22Rv1 (cell line): ENCODE measurements around the gene CCL25.

Source experiments
- H3K27ac ChIP-seq: fragments of 450-650 bp; 2 replicates; pipeline ENCODE4 v1.5.1; 2017
- ZFX ChIP-seq: fragments of 450-650 bp; IDR thresholded peaks from 2 replicates; pipeline ENCODE4 v1.6.1; 2017; ENCODE audit warnings: antibody characterized with exemption, borderline replicate concordance
- TF ChIP-seq, protein P1 (sequence below): fragments of 450-650 bp; IDR thresholded peaks from 2 replicates; pipeline ENCODE4 v1.5.1; 2017; ENCODE audit warnings: mild to moderate bottlenecking

The CCL25 gene

DNA sequence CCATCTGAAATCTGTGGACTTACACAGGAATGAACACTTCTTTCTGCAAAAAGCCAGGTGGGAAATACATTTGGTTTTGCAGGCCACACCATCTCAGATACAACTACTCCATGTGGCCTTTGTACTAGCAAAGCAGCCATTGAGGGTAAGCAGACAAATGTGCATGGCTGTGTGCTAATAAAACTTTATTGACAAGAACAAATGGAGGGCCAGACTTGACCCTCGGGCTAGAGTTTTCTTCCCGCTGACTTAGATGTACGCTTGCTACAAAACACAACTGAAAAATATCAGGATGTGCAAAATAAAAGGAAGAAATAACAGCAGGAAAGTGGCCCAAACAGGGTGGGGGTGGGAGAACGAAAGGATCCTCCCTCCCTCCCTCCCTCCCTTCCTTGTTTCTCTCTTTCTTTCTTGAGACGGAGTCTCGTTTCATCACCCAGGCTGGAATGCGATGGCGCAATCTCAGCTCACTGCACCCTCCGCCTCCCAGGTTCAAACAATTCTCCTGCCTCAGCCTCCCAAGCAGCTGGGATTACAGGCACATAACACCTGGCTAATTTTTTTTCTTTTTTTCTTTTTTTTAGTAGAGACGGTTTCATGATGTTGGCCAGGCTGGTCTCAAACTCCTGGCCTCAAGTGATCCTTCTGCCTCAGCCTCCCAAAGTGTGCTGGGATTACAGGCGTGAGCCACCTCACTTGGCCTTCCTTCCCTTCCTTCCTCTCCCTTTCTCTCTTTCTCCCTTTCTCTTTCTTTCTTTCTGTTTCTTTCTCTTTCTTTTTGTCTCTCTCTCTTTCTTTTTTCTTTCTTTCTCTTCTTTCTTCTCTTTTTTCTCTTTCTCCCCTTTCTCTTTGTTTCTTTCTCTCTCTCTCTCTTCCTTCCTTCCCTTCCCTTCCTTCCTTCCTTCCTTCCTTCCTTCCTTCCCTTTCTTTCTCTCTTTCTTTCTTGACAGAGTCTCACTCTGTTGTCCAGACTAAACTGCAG, 29.3 kb downstream of the CCL25 start:
- no peak overlapping the region for H3K27ac ChIP-seq
- no peak for TF ChIP-seq ZFX
- TF ChIP-seq, protein P1, sequence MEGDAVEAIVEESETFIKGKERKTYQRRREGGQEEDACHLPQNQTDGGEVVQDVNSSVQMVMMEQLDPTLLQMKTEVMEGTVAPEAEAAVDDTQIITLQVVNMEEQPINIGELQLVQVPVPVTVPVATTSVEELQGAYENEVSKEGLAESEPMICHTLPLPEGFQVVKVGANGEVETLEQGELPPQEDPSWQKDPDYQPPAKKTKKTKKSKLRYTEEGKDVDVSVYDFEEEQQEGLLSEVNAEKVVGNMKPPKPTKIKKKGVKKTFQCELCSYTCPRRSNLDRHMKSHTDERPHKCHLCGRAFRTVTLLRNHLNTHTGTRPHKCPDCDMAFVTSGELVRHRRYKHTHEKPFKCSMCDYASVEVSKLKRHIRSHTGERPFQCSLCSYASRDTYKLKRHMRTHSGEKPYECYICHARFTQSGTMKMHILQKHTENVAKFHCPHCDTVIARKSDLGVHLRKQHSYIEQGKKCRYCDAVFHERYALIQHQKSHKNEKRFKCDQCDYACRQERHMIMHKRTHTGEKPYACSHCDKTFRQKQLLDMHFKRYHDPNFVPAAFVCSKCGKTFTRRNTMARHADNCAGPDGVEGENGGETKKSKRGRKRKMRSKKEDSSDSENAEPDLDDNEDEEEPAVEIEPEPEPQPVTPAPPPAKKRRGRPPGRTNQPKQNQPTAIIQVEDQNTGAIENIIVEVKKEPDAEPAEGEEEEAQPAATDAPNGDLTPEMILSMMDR = no peak

DNA sequence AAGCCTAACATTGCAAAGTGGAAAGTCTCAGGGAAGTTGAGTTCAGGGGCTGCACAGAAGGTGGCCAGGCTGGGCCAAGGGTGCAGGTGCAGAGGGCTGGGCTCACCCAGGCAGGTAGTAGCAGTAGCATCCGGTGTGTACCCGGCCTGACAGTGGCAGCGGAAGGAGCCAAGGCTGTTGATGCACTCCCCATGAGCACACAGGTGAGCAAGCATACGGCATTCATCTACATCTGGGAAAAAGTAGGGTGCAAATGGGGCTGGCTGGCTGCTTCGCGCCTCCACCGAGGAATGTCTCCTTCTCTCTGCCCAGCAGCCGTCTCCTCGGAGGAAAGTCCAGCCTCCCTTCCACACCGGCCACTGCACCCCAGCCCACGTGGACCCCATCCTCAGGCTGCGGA, 30.6 kb downstream of the CCL25 start:
- TF ChIP-seq, protein P1 = no peak
- TF ChIP-seq ZFX = no peak

DNA sequence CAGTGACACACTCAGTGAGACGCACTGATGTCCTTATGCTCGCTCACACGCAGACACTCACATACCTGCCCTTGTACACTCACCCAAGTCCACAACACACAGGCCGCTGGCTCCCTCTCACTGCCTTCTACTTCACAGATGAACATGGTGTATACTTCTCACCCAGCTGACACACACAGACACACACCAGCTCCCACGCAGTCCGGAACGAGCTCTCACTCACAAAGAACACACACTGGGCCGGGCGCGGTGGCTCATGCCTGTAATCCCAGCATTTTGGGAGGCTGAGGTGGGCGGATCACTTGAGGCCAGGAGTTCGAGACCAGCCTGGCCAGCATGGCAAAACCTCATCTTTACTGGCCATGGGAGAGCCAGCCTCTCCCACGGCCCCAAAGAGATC, 31.6 kb downstream of the CCL25 start:
- no peak overlapping the region for H3K27ac ChIP-seq
- TF ChIP-seq ZFX = no peak
- TF ChIP-seq, protein P1 = no peak

More for the DNA sequence above, 30.6 kb downstream of the CCL25 start:
- H3K27ac ChIP-seq = no peak overlapping the region

DNA sequence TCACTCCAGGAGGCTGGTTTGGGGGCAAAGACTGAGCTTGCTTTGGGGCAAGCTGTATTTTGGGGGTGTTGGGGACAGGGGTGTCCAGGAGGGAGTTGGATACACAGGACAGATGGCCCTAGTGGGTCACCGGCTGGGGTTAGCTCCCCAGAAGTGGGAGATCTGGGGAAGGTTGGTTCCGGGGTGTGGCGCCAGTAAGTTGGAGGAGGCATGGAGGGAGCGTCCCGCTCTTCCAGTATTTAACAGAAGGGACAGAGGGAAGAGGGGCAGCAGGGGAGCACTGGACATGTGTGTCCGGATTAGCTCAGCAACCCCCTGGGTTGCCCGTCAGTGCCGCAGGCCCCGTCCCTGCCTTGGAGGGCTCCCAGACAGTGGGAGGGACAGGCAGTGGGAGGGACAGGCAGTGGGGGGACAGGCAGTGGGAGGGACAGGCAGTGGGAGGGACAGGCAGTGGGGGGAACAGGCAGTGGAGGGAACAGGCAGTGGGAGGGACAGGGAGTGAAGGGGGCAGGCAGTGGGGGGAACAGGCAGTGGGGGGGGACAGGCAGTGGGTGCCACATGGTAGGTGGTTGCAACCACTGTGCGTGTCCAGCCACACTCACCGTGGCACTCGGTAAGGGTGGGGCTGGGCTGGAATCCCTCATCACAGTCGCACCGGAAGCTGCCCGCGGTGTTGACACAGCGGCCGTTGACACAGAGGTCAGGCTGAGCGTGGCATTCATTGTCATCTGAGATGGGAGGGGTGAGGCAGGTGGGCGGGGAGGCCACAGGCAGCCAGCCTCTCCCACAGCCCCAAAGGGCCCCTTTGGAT, 33.2 kb downstream of the CCL25 start:
- H3K27ac ChIP-seq = no peak overlapping the region
- TF ChIP-seq, protein P1 = no peak
- no peak for TF ChIP-seq ZFX

DNA sequence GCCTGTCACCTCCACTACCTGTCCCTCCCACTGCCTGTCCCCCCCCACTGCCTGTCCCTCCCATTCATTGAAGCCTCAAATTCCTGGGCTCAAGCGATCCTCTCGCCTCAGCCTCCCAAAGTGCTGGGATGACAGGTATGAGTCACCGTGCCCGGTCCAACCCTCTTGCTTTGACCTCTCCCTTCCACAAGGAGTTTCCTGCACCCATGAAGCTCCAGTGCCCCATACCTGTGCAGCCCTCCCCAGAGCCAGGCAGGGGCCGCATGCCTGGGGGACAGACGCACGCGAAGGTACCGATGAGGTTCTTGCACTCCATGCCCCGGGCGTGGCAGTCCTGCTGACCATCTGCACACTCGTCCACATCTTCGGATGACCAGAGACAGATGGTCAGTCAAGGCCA, 34.3 kb downstream of the CCL25 start:
- TF ChIP-seq, protein P1 = no peak
- no peak for TF ChIP-seq ZFX

DNA sequence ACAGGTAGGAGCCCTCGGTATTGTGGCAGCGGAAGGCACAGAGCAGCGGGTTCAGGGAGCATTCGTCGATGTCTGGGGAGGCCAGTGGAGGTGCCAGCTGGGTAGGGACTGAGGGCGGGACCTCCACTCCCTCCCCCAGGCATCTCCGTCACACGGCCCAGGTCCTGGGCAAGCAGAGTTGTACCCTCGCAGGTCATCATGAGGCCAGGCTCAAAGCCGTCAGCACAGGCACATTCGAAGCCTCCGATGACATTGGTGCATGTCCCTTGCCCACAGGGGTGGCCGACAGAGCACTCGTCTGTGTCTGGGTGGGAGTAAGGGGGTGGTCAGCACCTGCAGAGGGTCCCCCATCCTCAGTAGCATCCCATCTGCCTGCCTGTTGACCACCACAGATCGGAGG, 35.3 kb downstream of the CCL25 start:
- no peak for TF ChIP-seq ZFX
- TF ChIP-seq, protein P1 = no peak
- no peak overlapping the region for H3K27ac ChIP-seq

More for the DNA sequence above, 34.3 kb downstream of the CCL25 start:
- H3K27ac ChIP-seq = no peak overlapping the region
